Natural killer cell (primary cell): ENCODE results near the gene HYLS1. TPM values are rescaled to one million over a fixed set of nuclear protein-coding genes. Genes with fewer than 3 reads are reported as not detected.

Source experiments
- ATAC-seq, 3 donors: fragments of 150-1000 bp in 2 of 3; fragments of 200-7000 bp in 1 of 3; cut with Tn5 transposase; 1 replicate in 1 of 3; 2 replicates in 2 of 3; pipeline ENCODE4 v1.10.0; 2021; ENCODE audit warnings: mild to moderate bottlenecking in 2 of 3, moderate library complexity in 2 of 3
- DNase-seq, 2 donors: peaks; one replicate each; pipeline versions ENCODE4 v3.0.0 to v3.0.0-alpha.2; 2013 to 2021; ENCODE audit warnings: mixed read lengths in 1 of 2
- H3K27ac ChIP-seq: one replicate; pipeline ENCODE4 v1.5.1; 2013; ENCODE audit warnings: mild to moderate bottlenecking, low read length
- H3K27me3 ChIP-seq: one replicate; pipeline ENCODE4 v1.6.1; 2013; ENCODE audit warnings: low read length; ENCODE audit not compliant: control insufficient read depth, insufficient read depth
- H3K36me3 ChIP-seq: one replicate; pipeline ENCODE4 v1.6.1; 2013; ENCODE audit warnings: low read length; ENCODE audit not compliant: control insufficient read depth, insufficient read depth
- H3K4me1 ChIP-seq: one replicate; pipeline ENCODE4 v1.6.1; 2013; ENCODE audit warnings: low read length; ENCODE audit not compliant: control insufficient read depth, insufficient read depth
- H3K4me3 ChIP-seq: one replicate; pipeline ENCODE4 v1.5.1; 2013; ENCODE audit warnings: low read length
- H3K9me3 ChIP-seq: one replicate; pipeline ENCODE4 v1.6.1; 2013; ENCODE audit warnings: low read length; ENCODE audit not compliant: control insufficient read depth, insufficient read depth
- H3K27ac Mint-ChIP-seq, 2 donors: one replicate each; pipeline ENCODE4 v1.8.0; 2022; ENCODE audit warnings: mild to moderate bottlenecking in 2 of 2, mixed read lengths in 2 of 2, moderate library complexity in 1 of 2
- H3K27me3 Mint-ChIP-seq, 2 donors: one replicate each; pipeline ENCODE4 v1.8.0; 2022; ENCODE audit warnings: low read depth in 2 of 2, mixed read lengths in 2 of 2
- H3K36me3 Mint-ChIP-seq: one replicate; pipeline ENCODE4 v1.8.0; 2022; ENCODE audit warnings: mixed read lengths
- H3K4me1 Mint-ChIP-seq, 2 donors: one replicate each; pipeline ENCODE4 v1.8.0; 2022; ENCODE audit warnings: mixed read lengths in 2 of 2
- H3K4me3 Mint-ChIP-seq: one replicate; pipeline ENCODE4 v1.8.0; 2022; ENCODE audit warnings: mild to moderate bottlenecking, moderate library complexity, mixed read lengths
- H3K9me3 Mint-ChIP-seq, 2 donors: one replicate each; pipeline ENCODE4 v1.8.0; 2022; ENCODE audit warnings: mixed read lengths in 2 of 2
- CTCF ChIP-seq: fragments of 200-600 bp; IDR thresholded peaks from one replicate; pipeline ENCODE4 v1.8.0; 2022; ENCODE audit warnings: antibody characterized with exemption
- WGBS: methylation state at CpG from one replicate; pipeline ENCODE4 v1.1.7; 2013; ENCODE audit warnings: missing lambda C conversion rate; ENCODE audit not compliant: insufficient coverage; 5-methylcytosine and 5-hydroxymethylcytosine counted together
- intact Hi-C: fragments of 100-400 bp; cut with micrococcal nuclease; formaldehyde crosslinking; loops from one replicate; pipeline ENCODE4 v1.14.2; 2022
- total RNA-seq, 4 donors: library from RNA; stranded (reverse); fragments of 120-200 nt in 1 of 4; gene quantifications; one replicate each; pipeline versions ENCODE4 v1.2.3 to v1.2.4, GENCODE V29; 2013 to 2022

HYLS1 gene
- total RNA-seq, 3 donors from 2014 or later (not counting 1 experiment from before 2014, with no cell fraction given) = 4.4 to 6.8 (median 5.6) TPM

DNA sequence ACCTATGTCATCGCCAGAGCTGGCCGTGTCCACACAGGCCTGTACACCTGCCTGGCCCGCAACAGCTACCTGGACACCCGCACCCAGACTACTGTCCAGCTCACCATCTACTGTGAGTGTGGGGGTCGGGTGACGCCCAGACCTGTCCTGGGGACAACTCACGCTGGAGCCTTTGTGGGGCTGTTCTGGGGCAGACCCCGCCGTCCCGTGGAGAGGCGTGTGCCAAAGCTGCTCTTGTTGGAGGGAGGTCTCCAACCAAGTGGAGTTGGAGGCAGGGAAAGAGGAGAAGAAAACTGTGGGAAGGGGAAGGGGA lies 62.7 kb downstream of the HYLS1 start:
- Histone ChIP-seq H3K27me3 (no peaks in the 10 kb centered on the region), H3K9me3 (no peaks in the 10 kb centered on the region), H3K4me3 (no peak overlapping the region), H3K27ac (no peak overlapping the region), H3K4me1 (no peaks in the 10 kb centered on the region), H3K36me3 (no peaks in the 10 kb centered on the region)
- no peak for ATAC-seq
- 92% methylated on average over 11 of the region's 11 CpGs for WGBS
- intact Hi-C loops = no loop called here
- Mint-ChIP-seq H3K9me3 (no peaks in the 10 kb centered on the region), H3K27me3 (peaks cover 5 to 7% of the 10 kb centered on the region in 2 donors), H3K27ac (no peak overlapping the region), H3K36me3 (no peaks in the 10 kb centered on the region), H3K4me1 (no peaks in the 10 kb centered on the region), H3K4me3 (no peak overlapping the region)
- DNase-seq = no peak
- TF ChIP-seq CTCF = no peak

Other genes with a start within 250 kb of the HYLS1 start
- gene ACRV1, start 206.8 kb upstream of the HYLS1 start, total RNA-seq = not detected
- gene PATE1, start 141.4 kb upstream of the HYLS1 start, total RNA-seq = not detected
- gene PATE2, start 108.8 kb upstream of the HYLS1 start, total RNA-seq = not detected
- not detected for gene PATE3, start 99.5 kb upstream of the HYLS1 start, total RNA-seq
- not detected for gene PATE4, start 54.4 kb upstream of the HYLS1 start, total RNA-seq
- gene PUS3, start 15.5 kb downstream of the HYLS1 start, total RNA-seq = 1 to 10 TPM; 3.6 to 6.7 (median 3.6) TPM
- gene DDX25, start 16.8 kb downstream of the HYLS1 start, total RNA-seq = not detected
- not detected for gene VSIG10L2, start 58.4 kb downstream of the HYLS1 start, total RNA-seq
- under 1 TPM in 2 of 3 donors, not detected in 1; 0.25 to 0.38 TPM for gene CDON, start 175.2 kb downstream of the HYLS1 start, total RNA-seq